ENCODE measurements around the gene PRDM2.

Gene PRDM2

DNA sequence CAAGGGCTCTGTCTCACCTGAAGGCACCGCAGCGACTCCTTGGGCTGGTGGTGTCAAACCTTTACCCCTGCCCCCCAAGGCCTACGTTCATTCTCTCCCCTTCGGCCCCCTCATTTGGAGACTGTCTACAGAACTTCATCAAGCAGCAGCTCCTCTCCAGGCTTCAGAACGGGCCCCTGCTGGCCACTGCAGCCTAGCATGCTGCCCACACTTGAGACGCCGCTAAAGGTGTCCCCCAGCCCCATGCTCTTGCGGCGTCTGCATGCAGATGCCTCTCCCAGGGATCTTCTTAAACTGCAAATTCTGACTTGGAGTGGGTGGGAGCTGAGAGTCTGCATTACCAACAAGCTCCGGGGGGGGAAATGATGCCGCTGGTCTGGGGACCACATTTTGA lies 104.2 kb downstream of the PRDM2 start:
- Histone ChIP-seq H3K27ac (ENCODE audit: low read depth, low read length) (no peak overlapping the region), H3K4me1 (ENCODE audit: control insufficient read depth in 5 of 5, insufficient read depth in 5 of 5, low read length in 5 of 5) (peaks cover 2 to 23% (median 15%) of the 10 kb centered on the region in 5 donors), H3K27me3 (ENCODE audit: control insufficient read depth in 5 of 5, insufficient read depth in 4 of 5, low read length in 5 of 5) (no peaks in the 10 kb centered on the region), H3K9me3 (ENCODE audit: control insufficient read depth in 5 of 5, low read length in 5 of 5) (no peaks in the 10 kb centered on the region), H3K36me3 (ENCODE audit: control insufficient read depth in 5 of 5, insufficient read depth in 5 of 5, low read length in 5 of 5) (peaks cover 0 to 16% (median 0%) of the 10 kb centered on the region in 5 donors), H3K4me3 (ENCODE audit: low read depth in 1 of 5, low read length in 5 of 5) (no peak overlapping the region), H3K9ac (ENCODE audit: low read length in 5 of 5) (no peak overlapping the region)

DNA sequence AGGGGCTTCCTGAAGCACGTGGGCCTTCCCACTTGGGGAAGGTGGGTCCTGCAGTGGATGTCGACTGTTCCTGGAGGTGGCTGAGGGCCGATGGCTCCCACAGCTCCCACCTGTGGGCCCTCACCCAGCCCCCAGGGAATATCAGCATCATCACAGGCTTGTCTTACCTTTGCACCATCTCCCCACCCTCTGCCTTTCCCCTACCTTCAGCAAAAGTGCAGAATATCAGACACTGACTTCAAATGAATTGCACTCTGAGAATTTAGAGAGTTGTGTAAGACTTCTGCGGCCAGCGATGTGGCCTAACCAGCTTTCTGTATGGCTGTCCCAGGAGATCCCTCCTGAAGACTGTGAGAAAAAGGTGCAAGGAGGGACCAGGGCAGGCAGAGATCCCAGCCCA lies 105.4 kb downstream of the PRDM2 start:
- no peak overlapping the region for H3K9ac ChIP-seq (ENCODE audit: low read length in 5 of 5)
- no peak overlapping the region for H3K4me3 ChIP-seq (ENCODE audit: low read depth in 1 of 5, low read length in 5 of 5)
- H3K9me3 ChIP-seq (ENCODE audit: control insufficient read depth in 5 of 5, low read length in 5 of 5), result no peaks in the 10 kb centered on the region
- H3K36me3 ChIP-seq (ENCODE audit: control insufficient read depth in 5 of 5, insufficient read depth in 5 of 5, low read length in 5 of 5), result peaks cover 0 to 18% (median 3%) of the 10 kb centered on the region in 5 donors
- no peak overlapping the region for H3K27ac ChIP-seq (ENCODE audit: low read depth, low read length)
- no peaks in the 10 kb centered on the region for H3K27me3 ChIP-seq (ENCODE audit: control insufficient read depth in 5 of 5, insufficient read depth in 4 of 5, low read length in 5 of 5)
- peaks cover 0 to 16% (median 10%) of the 10 kb centered on the region in 5 donors for H3K4me1 ChIP-seq (ENCODE audit: control insufficient read depth in 5 of 5, insufficient read depth in 5 of 5, low read length in 5 of 5)

DNA sequence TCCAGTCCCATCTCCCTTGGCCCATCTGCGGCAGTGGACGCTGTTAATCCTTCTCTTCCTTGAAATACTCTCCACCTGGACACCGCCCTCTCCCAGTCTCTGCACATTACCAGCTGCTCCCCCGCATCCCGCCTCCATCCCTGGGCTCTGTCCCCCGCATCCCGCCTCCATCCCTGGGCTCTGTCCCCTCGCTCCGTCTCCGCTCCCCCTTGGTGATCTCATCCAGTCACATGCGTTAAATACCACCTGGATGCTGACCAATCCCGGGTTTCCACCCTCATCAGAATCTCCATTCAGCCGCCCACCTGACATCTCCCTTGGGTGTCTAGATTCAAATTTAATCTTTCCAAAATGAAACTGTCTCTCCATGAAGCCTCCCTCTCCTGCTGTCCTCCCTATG lies 106.1 kb downstream of the PRDM2 start:
- Histone ChIP-seq H3K27me3 (ENCODE audit: control insufficient read depth in 5 of 5, insufficient read depth in 4 of 5, low read length in 5 of 5) (no peaks in the 10 kb centered on the region), H3K4me1 (ENCODE audit: control insufficient read depth in 5 of 5, insufficient read depth in 5 of 5, low read length in 5 of 5) (peaks cover 0 to 12% (median 7%) of the 10 kb centered on the region in 5 donors), H3K9me3 (ENCODE audit: control insufficient read depth in 5 of 5, low read length in 5 of 5) (no peaks in the 10 kb centered on the region), H3K9ac (ENCODE audit: low read length in 5 of 5) (no peak overlapping the region), H3K27ac (ENCODE audit: low read depth, low read length) (no peak overlapping the region), H3K4me3 (ENCODE audit: low read depth in 1 of 5, low read length in 5 of 5) (no peak overlapping the region), H3K36me3 (ENCODE audit: control insufficient read depth in 5 of 5, insufficient read depth in 5 of 5, low read length in 5 of 5) (peaks cover 0 to 18% (median 3%) of the 10 kb centered on the region in 5 donors)

DNA sequence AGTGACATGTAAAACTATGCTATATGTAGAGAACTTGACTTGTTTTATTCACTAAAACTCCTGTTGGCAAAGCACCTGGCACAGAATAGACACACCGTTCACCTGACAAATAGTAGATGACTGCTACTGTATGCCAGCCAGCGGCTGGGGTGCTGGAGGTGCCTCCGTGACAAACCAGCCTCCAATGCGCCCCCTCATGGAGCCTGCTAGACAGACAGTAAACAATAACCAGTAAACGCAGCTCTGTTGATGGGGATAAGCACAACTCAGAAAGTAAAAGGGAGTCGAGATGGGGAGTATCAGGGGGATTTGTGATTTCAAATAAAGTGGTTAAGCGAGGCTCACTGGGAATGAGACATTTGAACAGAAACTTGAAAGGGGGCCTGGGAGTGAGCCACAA lies 107.2 kb downstream of the PRDM2 start:
- no peak overlapping the region for H3K9ac ChIP-seq (ENCODE audit: low read length in 5 of 5)
- peaks cover 0 to 7% (median 4%) of the 10 kb centered on the region in 5 donors for H3K4me1 ChIP-seq (ENCODE audit: control insufficient read depth in 5 of 5, insufficient read depth in 5 of 5, low read length in 5 of 5)
- no peak overlapping the region for H3K4me3 ChIP-seq (ENCODE audit: low read depth in 1 of 5, low read length in 5 of 5)
- no peak overlapping the region for H3K27ac ChIP-seq (ENCODE audit: low read depth, low read length)
- H3K36me3 ChIP-seq (ENCODE audit: control insufficient read depth in 5 of 5, insufficient read depth in 5 of 5, low read length in 5 of 5), result peaks cover 0 to 16% (median 3%) of the 10 kb centered on the region in 5 donors
- no peaks in the 10 kb centered on the region for H3K27me3 ChIP-seq (ENCODE audit: control insufficient read depth in 5 of 5, insufficient read depth in 4 of 5, low read length in 5 of 5)
- H3K9me3 ChIP-seq (ENCODE audit: control insufficient read depth in 5 of 5, low read length in 5 of 5), result no peaks in the 10 kb centered on the region

DNA sequence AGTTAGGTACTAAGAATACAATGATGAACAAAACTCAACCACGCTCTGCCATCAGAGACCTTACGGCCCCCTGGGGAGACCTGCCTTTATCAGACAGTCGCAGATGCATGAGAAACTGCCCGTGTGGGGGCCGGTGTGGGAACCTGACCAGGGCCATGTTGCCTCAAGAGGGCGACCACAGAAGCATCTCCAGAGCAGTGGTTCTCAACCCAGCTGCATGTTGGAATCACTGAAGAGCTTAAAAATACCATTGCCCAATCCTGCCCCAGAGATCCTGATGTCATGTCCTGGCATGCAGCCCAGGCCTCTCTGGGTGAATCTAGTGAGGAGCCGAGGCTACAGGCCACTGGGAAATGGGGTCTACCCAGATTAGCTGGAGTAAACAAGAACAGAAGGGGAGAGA lies 108.7 kb downstream of the PRDM2 start:
- Histone ChIP-seq H3K27me3 (ENCODE audit: control insufficient read depth in 5 of 5, insufficient read depth in 4 of 5, low read length in 5 of 5) (no peaks in the 10 kb centered on the region), H3K4me1 (ENCODE audit: control insufficient read depth in 5 of 5, insufficient read depth in 5 of 5, low read length in 5 of 5) (peaks cover 0 to 7% (median 4%) of the 10 kb centered on the region in 5 donors), H3K4me3 (ENCODE audit: low read depth in 1 of 5, low read length in 5 of 5) (no peak overlapping the region), H3K36me3 (ENCODE audit: control insufficient read depth in 5 of 5, insufficient read depth in 5 of 5, low read length in 5 of 5) (peaks cover 0 to 16% (median 3%) of the 10 kb centered on the region in 5 donors), H3K9me3 (ENCODE audit: control insufficient read depth in 5 of 5, low read length in 5 of 5) (no peaks in the 10 kb centered on the region), H3K9ac (ENCODE audit: low read length in 5 of 5) (no peak overlapping the region), H3K27ac (ENCODE audit: low read depth, low read length) (no peak overlapping the region)

DNA sequence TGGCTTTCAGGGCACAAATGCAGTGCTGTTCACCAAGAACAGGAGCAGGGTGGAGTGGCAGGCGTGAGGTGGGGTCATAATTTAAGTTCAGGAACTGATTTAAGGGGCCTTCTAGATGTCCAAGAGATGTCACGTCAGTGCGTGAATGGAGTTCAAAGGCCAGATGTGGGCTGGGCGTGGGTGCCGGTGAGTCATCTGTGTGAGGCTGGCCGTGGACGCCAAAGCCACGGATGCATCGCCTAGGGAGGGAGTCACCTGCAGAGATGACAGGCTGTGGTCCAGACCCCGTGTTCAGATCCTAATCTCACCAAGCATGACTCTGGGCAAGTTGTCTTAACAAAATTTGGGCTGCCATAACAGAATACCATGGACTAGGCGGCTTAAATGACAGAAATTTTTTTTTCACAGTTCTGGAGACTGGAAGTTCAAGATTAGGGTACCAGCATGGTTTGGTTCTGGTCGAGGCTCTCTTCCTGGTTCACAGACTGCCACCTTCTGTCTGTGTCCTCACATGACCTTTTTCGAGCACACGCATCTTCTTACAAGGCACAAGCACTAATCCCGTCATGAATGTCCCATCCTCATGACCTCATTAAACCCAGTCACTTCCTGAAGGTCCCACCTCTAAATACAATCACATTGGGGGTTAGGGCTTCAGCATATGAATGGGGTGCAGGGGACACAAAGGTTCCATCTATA lies 109.6 kb downstream of the PRDM2 start:
- Histone ChIP-seq H3K36me3 (ENCODE audit: control insufficient read depth in 5 of 5, insufficient read depth in 5 of 5, low read length in 5 of 5) (peaks cover 0 to 13% (median 3%) of the 10 kb centered on the region in 5 donors), H3K27ac (ENCODE audit: low read depth, low read length) (no peak overlapping the region), H3K4me1 (ENCODE audit: control insufficient read depth in 5 of 5, insufficient read depth in 5 of 5, low read length in 5 of 5) (peaks cover 0 to 7% (median 4%) of the 10 kb centered on the region in 5 donors), H3K9me3 (ENCODE audit: control insufficient read depth in 5 of 5, low read length in 5 of 5) (no peaks in the 10 kb centered on the region), H3K4me3 (ENCODE audit: low read depth in 1 of 5, low read length in 5 of 5) (no peak overlapping the region), H3K9ac (ENCODE audit: low read length in 5 of 5) (no peak overlapping the region), H3K27me3 (ENCODE audit: control insufficient read depth in 5 of 5, insufficient read depth in 4 of 5, low read length in 5 of 5) (no peaks in the 10 kb centered on the region)

DNA sequence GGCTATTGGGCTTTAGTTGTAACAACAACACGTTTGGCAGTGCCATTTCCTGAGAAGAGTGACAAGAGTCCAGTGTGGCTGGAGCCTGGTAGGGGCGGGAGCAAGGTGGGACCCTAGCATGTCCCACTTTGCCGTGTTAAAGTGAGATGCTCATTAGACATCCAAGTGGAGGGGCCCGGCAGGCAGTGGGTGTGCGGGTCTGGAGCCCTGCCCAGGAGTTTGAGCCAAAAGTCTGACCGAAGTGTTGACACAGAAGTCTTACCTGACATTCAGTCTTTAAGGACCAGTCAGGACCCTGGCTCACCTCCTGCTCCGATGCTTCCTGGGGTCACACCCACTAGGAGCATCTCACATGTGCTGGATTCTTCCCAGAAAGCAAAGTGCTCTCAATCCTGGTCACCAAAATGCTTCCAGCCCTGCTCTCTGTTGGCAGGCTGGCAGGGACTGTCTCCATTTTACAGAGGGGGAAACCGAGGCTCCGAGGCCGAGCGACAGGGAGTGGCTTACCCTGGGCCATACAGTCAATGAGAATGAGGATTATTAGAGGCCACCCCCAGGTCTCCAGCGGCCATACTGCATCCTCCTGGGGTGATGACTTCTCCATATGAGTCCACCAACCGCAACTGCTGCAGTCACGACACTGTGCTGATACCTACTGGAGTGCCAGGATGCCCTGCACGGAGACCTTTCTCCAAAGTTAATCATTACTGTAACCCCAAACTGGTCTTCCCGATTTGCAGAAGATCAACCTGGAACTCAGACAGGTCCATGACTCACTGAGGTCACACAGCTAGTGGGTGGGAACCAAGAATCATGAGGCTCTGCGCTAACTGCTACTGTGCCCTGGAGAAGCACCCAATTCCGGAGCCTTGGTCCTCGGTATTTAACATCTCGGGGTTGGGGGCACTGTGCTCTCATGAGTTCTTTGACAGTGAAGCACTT lies 112.7 kb downstream of the PRDM2 start:
- Histone ChIP-seq H3K27ac (ENCODE audit: low read depth, low read length) (no peak overlapping the region), H3K9ac (ENCODE audit: low read length in 5 of 5) (no peak overlapping the region), H3K4me1 (ENCODE audit: control insufficient read depth in 5 of 5, insufficient read depth in 5 of 5, low read length in 5 of 5) (peaks cover 0 to 7% (median 4%) of the 10 kb centered on the region in 5 donors), H3K4me3 (ENCODE audit: low read depth in 1 of 5, low read length in 5 of 5) (no peak overlapping the region), H3K27me3 (ENCODE audit: control insufficient read depth in 5 of 5, insufficient read depth in 4 of 5, low read length in 5 of 5) (no peaks in the 10 kb centered on the region), H3K36me3 (ENCODE audit: control insufficient read depth in 5 of 5, insufficient read depth in 5 of 5, low read length in 5 of 5) (peaks cover 5 to 23% (median 10%) of the 10 kb centered on the region in 5 donors), H3K9me3 (ENCODE audit: control insufficient read depth in 5 of 5, low read length in 5 of 5) (no peaks in the 10 kb centered on the region)

DNA sequence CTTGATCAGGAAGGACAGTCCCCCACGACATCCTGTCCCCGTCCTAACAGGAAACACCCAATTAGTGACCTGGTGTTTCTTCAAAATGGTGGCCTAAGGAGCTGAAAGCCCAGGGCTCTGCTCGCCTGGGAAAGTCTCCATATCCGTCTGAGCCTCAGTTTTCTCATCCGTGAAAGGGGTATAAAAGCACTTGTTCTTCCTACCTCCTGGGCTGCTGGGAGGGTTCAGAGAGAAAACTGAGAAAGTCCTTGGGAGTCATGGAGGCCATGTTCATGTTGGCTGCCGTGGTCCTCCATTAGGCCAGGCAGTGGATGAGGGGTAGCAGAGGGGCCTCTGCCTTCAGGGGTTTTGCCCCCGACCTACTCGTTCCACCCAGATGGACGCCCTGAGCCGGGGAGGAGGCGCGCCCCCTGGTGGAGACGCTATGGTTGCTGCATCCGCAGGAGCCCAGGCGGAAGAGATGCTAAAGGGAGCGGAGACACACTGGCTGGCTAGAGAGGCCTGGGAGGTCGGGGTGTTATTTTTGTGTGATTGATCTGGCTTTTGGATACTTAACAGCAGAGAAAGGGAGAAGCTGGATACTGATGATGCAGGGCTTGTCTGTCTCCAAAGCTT lies 113.5 kb downstream of the PRDM2 start:
- Histone ChIP-seq H3K9ac (ENCODE audit: low read length in 5 of 5) (no peak overlapping the region), H3K36me3 (ENCODE audit: control insufficient read depth in 5 of 5, insufficient read depth in 5 of 5, low read length in 5 of 5) (peaks cover 5 to 28% (median 13%) of the 10 kb centered on the region in 5 donors), H3K4me1 (ENCODE audit: control insufficient read depth in 5 of 5, insufficient read depth in 5 of 5, low read length in 5 of 5) (peaks cover 0 to 6% (median 3%) of the 10 kb centered on the region in 5 donors), H3K4me3 (ENCODE audit: low read depth in 1 of 5, low read length in 5 of 5) (no peak overlapping the region), H3K27me3 (ENCODE audit: control insufficient read depth in 5 of 5, insufficient read depth in 4 of 5, low read length in 5 of 5) (no peaks in the 10 kb centered on the region), H3K9me3 (ENCODE audit: control insufficient read depth in 5 of 5, low read length in 5 of 5) (no peaks in the 10 kb centered on the region), H3K27ac (ENCODE audit: low read depth, low read length) (no peak overlapping the region)

DNA sequence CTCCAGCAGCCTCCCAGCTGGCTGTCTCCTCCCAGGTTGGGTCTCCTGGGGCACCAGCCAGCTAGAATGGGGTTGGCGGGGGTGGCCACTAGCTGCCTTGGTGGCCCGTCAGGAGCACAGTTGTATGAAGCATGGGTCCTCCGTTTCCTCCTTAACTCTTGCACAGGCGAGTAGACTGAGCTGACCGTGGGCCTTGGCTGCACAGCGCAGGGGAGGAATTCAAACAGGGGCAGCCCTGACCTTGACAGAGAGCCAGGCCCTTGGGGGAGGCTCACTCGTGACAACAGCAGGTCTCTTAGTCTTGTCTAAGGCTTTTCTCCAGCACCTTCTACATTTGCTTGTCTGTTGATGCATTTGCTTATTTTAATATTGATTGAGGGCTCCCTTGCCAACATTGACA lies 114.1 kb downstream of the PRDM2 start:
- H3K4me3 ChIP-seq (ENCODE audit: low read depth in 1 of 5, low read length in 5 of 5), result no peak overlapping the region
- H3K27ac ChIP-seq (ENCODE audit: low read depth, low read length), result no peak overlapping the region
- no peaks in the 10 kb centered on the region for H3K27me3 ChIP-seq (ENCODE audit: control insufficient read depth in 5 of 5, insufficient read depth in 4 of 5, low read length in 5 of 5)
- H3K9me3 ChIP-seq (ENCODE audit: control insufficient read depth in 5 of 5, low read length in 5 of 5), result no peaks in the 10 kb centered on the region
- H3K4me1 ChIP-seq (ENCODE audit: control insufficient read depth in 5 of 5, insufficient read depth in 5 of 5, low read length in 5 of 5), result peaks cover 0 to under 1% (median 0%) of the 10 kb centered on the region in 5 donors
- no peak overlapping the region for H3K9ac ChIP-seq (ENCODE audit: low read length in 5 of 5)
- peaks cover 5 to 29% (median 17%) of the 10 kb centered on the region in 5 donors for H3K36me3 ChIP-seq (ENCODE audit: control insufficient read depth in 5 of 5, insufficient read depth in 5 of 5, low read length in 5 of 5)
